HCT116 (cell line): ENCODE data around the gene AHI1. TPM values are rescaled to one million over a fixed set of nuclear protein-coding genes. Genes with fewer than 3 reads are reported as not detected.
A peak's percentile ranks its signal among the peaks of the same experiment; 100 is the strongest.

Experiments used
- ATAC-seq: fragments of 200-7000 bp; cut with Tn5 transposase; 2 replicates; pipeline ENCODE4 v1.9.1; 2020; ENCODE audit warnings: mild to moderate bottlenecking, moderate library complexity
- Bru-seq: library from RNA; stranded (reverse); fragments of 400-500 nt; gene quantifications from one replicate; lab custom pipeline; 2021; lab: Mats Ljungman, UMichigan
- BruChase-seq, 2 experiments: library from RNA; stranded (reverse); fragments of 400-500 nt; gene quantifications; one replicate each; lab custom pipeline; 2021; lab: Mats Ljungman, UMichigan
- BruUV-seq: library from RNA; stranded (reverse); fragments of 400-500 nt; replicated peaks from 2 replicates; lab custom pipeline; 2021; lab: Mats Ljungman, UMichigan
- CTCF ChIA-PET: fragments of 300-600 bp; sonication (Branson Sonifier 250); formaldehyde crosslinking; loops from one replicate; lab custom pipeline; 2021; ENCODE audit warnings: antibody characterized with exemption; lab: Charles Lee
- POLR2A ChIA-PET: fragments of 300-600, 350-600 bp; sonication (Branson Sonifier 250); formaldehyde crosslinking; loops from one replicate; lab custom pipeline; 2021; ENCODE audit warnings: antibody characterized with exemption; lab: Charles Lee
- RAD21 ChIA-PET, 2 experiments: fragments of 300-600 bp; sonication (Branson Sonifier 250); formaldehyde crosslinking; loops; one replicate each; lab custom pipeline; 2023; ENCODE audit warnings: low total read pairs in 2 of 2; ENCODE audit not compliant: uncharacterized antibody in 2 of 2, unreplicated experiment in 2 of 2, low non-redundant PET in 1 of 2; lab: Charles Lee
- DNase-seq: peaks from one replicate; pipeline ENCODE4 v3.0.0-alpha.2; 2010; ENCODE audit warnings: low read depth, low spot score
- H2AFZ ChIP-seq: fragments of 200-600 bp; shearing (Covaris generic), sonication (generic); 2 replicates; pipeline ENCODE4 v1.6.1; 2017; ENCODE audit warnings: low read depth, mixed run types, mixed read lengths, antibody characterized with exemption, low read length; ENCODE audit not compliant: poor library complexity, severe bottlenecking
- H3K27ac ChIP-seq: 2 replicates; pipeline ENCODE4 v1.5.1; 2012; ENCODE audit warnings: low read depth, low read length
- H3K27me3 ChIP-seq: fragments of 200-600 bp; sonication (generic); 2 replicates; pipeline ENCODE4 v1.6.1; 2016; ENCODE audit warnings: mixed run types, low read length, mixed read lengths; ENCODE audit not compliant: insufficient read depth
- H3K36me3 ChIP-seq, 2 experiments: fragments of 200-500 bp in 1 of 2; fragments of 200-600 bp in 1 of 2; sonication (Bioruptor generic) in 1 of 2; sonication (generic) in 1 of 2; 2 replicates each; pipeline versions ENCODE4 v1.5.1 to v1.6.1; 2014 to 2016; ENCODE audit warnings: low read length in 2 of 2, inconsistent platforms in 1 of 2, mixed read lengths in 1 of 2, mixed run types in 1 of 2; ENCODE audit not compliant: insufficient read depth in 2 of 2, control insufficient read depth in 1 of 2
- H3K4me1 ChIP-seq, 2 experiments: fragments of 200-600 bp in 1 of 2; sonication (generic) in 1 of 2; 2 replicates each; pipeline versions ENCODE4 v1.5.1 to v1.6.1; 2012 to 2017; ENCODE audit warnings: low read length in 2 of 2, inconsistent platforms in 1 of 2, mild to moderate bottlenecking in 1 of 2, mixed read lengths in 1 of 2, mixed run types in 1 of 2, moderate library complexity in 1 of 2; ENCODE audit not compliant: insufficient read depth in 2 of 2, control insufficient read depth in 1 of 2
- H3K4me2 ChIP-seq: fragments of 200-600 bp; sonication (generic); 2 replicates; pipeline ENCODE4 v1.6.1; 2017; ENCODE audit warnings: mixed run types, low read length, mixed read lengths
- H3K4me3 ChIP-seq, 2 experiments: fragments of 200-600 bp in 1 of 2; sonication (generic) in 1 of 2; replicated peaks in 1 of 2; 2 replicates each; pipeline ENCODE4 v1.5.1; 2011 to 2016; ENCODE audit warnings: low read length in 2 of 2, control low read depth in 1 of 2, low read depth in 1 of 2, mild to moderate bottlenecking in 1 of 2, mixed read lengths in 1 of 2, mixed run types in 1 of 2
- H3K79me2 ChIP-seq: fragments of 200-600 bp; sonication (generic); 2 replicates; pipeline ENCODE4 v1.6.1; 2017; ENCODE audit warnings: mild to moderate bottlenecking, mixed run types, low read length, moderate library complexity, mixed read lengths; ENCODE audit not compliant: insufficient read depth
- H3K9ac ChIP-seq: fragments of 200-600 bp; sonication (generic); 2 replicates; pipeline ENCODE4 v1.6.1; 2016; ENCODE audit warnings: low read length, mixed read lengths
- H3K9me2 ChIP-seq: fragments of 200-600 bp; sonication (generic), shearing (Covaris generic); 2 replicates; pipeline ENCODE4 v1.6.1; 2017; ENCODE audit warnings: mixed run types, mild to moderate bottlenecking, moderate library complexity; ENCODE audit not compliant: insufficient read depth
- H3K9me3 ChIP-seq, 2 experiments: fragments of 200-500 bp in 1 of 2; fragments of 200-600 bp in 1 of 2; sonication (Bioruptor generic) in 1 of 2; sonication (generic) in 1 of 2; 2 replicates each; pipeline ENCODE4 v1.6.1; 2014 to 2017; ENCODE audit warnings: low read length in 2 of 2, mixed read lengths in 2 of 2, inconsistent platforms in 1 of 2, low read depth in 1 of 2, mild to moderate bottlenecking in 1 of 2, mixed run types in 1 of 2, moderate library complexity in 1 of 2; ENCODE audit not compliant: control insufficient read depth in 1 of 2, insufficient read depth in 1 of 2
- H4K20me1 ChIP-seq: fragments of 200-600 bp; sonication (generic), shearing (Covaris generic); 2 replicates; pipeline ENCODE4 v1.6.1; 2017; ENCODE audit warnings: mixed run types, mild to moderate bottlenecking, moderate library complexity; ENCODE audit not compliant: insufficient read depth
- CBX3 ChIP-seq: IDR thresholded peaks from 2 replicates; pipeline ENCODE4 v1.6.1; 2012; ENCODE audit warnings: low read depth
- CEBPB ChIP-seq: IDR thresholded peaks from 2 replicates; pipeline ENCODE4 v1.6.1; 2012; ENCODE audit warnings: low read depth
- EGR1 ChIP-seq: IDR thresholded peaks from 2 replicates; pipeline ENCODE4 v1.6.1; 2012; ENCODE audit warnings: low read depth
- ELF1 ChIP-seq: IDR thresholded peaks from 2 replicates; pipeline ENCODE4 v1.6.1; 2012; ENCODE audit warnings: low read depth, borderline replicate concordance
- EZH2 ChIP-seq: fragments of 200-600 bp; sonication (generic); IDR thresholded peaks from 2 replicates; pipeline ENCODE4 v1.6.1; 2017; ENCODE audit warnings: antibody characterized with exemption, mixed run types
- EZH2phosphoT487 ChIP-seq: fragments of 200-600 bp; IDR thresholded peaks from 2 replicates; pipeline ENCODE4 v1.6.1; 2018; ENCODE audit warnings: antibody characterized with exemption, borderline replicate concordance
- FOSL1 ChIP-seq: IDR thresholded peaks from 2 replicates; pipeline ENCODE4 v1.6.1; 2012; ENCODE audit warnings: low read depth
- JUND ChIP-seq: IDR thresholded peaks from 2 replicates; pipeline ENCODE4 v1.6.1; 2012
- POLR2A ChIP-seq: IDR thresholded peaks from 2 replicates; pipeline ENCODE4 v1.7.0; 2011; ENCODE audit warnings: borderline replicate concordance; ENCODE audit not compliant: insufficient read depth, insufficient read length; ENCODE audit errors: extremely low read depth
- POLR2AphosphoS5 ChIP-seq: IDR thresholded peaks from 2 replicates; pipeline ENCODE4 v1.6.1; 2011; ENCODE audit warnings: mild to moderate bottlenecking, low read depth, low read length, moderate library complexity
- RAD21 ChIP-seq: IDR thresholded peaks from 2 replicates; pipeline ENCODE4 v1.6.1; 2012; ENCODE audit warnings: low read depth, mild to moderate bottlenecking
- SIN3A ChIP-seq: IDR thresholded peaks from 2 replicates; pipeline ENCODE4 v1.6.1; 2012; ENCODE audit warnings: low read depth
- SP1 ChIP-seq: IDR thresholded peaks from 2 replicates; pipeline ENCODE4 v1.6.1; 2012; ENCODE audit warnings: low read depth
- SRF ChIP-seq: IDR thresholded peaks from 2 replicates; pipeline ENCODE4 v1.6.1; 2012; ENCODE audit warnings: low read depth
- TCF7L2 ChIP-seq: IDR thresholded peaks from 2 replicates; pipeline ENCODE4 v1.7.0; 2011; ENCODE audit warnings: borderline replicate concordance, inconsistent platforms; ENCODE audit not compliant: insufficient read depth, insufficient read length; ENCODE audit errors: extremely low read depth
- YY1 ChIP-seq: IDR thresholded peaks from 2 replicates; pipeline ENCODE4 v1.6.1; 2011; ENCODE audit warnings: low read length, low read depth, moderate library complexity, mild to moderate bottlenecking; ENCODE audit not compliant: insufficient replicate concordance; ENCODE audit errors: extremely low read depth
- ZNF274 ChIP-seq: fragments of 200-500 bp; sonication (Bioruptor generic); IDR thresholded peaks from 2 replicates; pipeline ENCODE4 v1.6.1; 2014; ENCODE audit warnings: mild to moderate bottlenecking, low read depth, low read length, inconsistent platforms
- intact Hi-C: fragments of 100-400 bp; cut with micrococcal nuclease; formaldehyde crosslinking; loops from 2 replicates; pipeline ENCODE4 v1.10.0; 2022
- long read RNA-seq: library from polyadenylated mRNA; unstranded; transcript quantifications from one replicate; pipeline ENCODE4 v2.0.0, GENCODE V29; 2021; ENCODE audit not compliant: unreplicated experiment
- polyA plus RNA-seq: library from polyadenylated mRNA; unstranded; fragments of >200 nt; gene quantifications from 2 replicates; pipeline ENCODE4 v1.2.1, GENCODE V29; 2012; ENCODE audit warnings: missing spikeins
- total RNA-seq: library from RNA; stranded (reverse); gene quantifications from one replicate; pipeline ENCODE4 v1.2.1, GENCODE V29; 2021; ENCODE audit not compliant: unreplicated experiment
- TF ChIP-seq, protein P1 (sequence below): IDR thresholded peaks from 2 replicates; pipeline ENCODE4 v1.6.1; 2011; ENCODE audit warnings: mild to moderate bottlenecking, low read length, moderate library complexity; ENCODE audit not compliant: insufficient replicate concordance; ENCODE audit errors: extremely low read depth
- TF ChIP-seq, protein P2 (sequence below): IDR thresholded peaks from 2 replicates; pipeline ENCODE4 v1.6.1; 2012
- TF ChIP-seq, protein P3 (sequence below): IDR thresholded peaks from 2 replicates; pipeline ENCODE4 v1.6.1; 2012
- TF ChIP-seq, protein P4 (sequence below), 3 experiments: fragments of 200-600 bp in 1 of 3; sonication (generic) in 1 of 3; IDR thresholded peaks in 2 of 3; conservative IDR thresholded peaks in 1 of 3; 2 replicates each; pipeline ENCODE4 v1.5.1; 2012 to 2017; ENCODE audit warnings: low read depth in 2 of 3, low read length in 2 of 3, antibody characterized with exemption in 1 of 3, borderline replicate concordance in 1 of 3, control low read depth in 1 of 3, mild to moderate bottlenecking in 1 of 3, mixed read lengths in 1 of 3, mixed run types in 1 of 3, moderate library complexity in 1 of 3; ENCODE audit not compliant: insufficient read depth in 1 of 3

The AHI1 gene
- total RNA-seq = 29.6 TPM
- 12.6 and 14.4 TPM in 2 replicates for polyA plus RNA-seq
- percentile 75 among the genes with signal in this experiment for Bru-seq, nascent RNA
- percentile 71 among the genes with signal in this experiment for BruChase-seq, experiment 1, labeled RNA remaining after a 6-hour chase
- BruChase-seq, experiment 2, labeled RNA remaining after a 2-hour chase = percentile 71 among the genes with signal in this experiment
- long read RNA-seq, full-length matches to known transcripts = 4 of 28 reads
- long read RNA-seq, partial matches to known transcripts = 20 of 28 reads
- long read RNA-seq, other reads (novel, unspliced or antisense) = 4 of 28 reads

DNA sequence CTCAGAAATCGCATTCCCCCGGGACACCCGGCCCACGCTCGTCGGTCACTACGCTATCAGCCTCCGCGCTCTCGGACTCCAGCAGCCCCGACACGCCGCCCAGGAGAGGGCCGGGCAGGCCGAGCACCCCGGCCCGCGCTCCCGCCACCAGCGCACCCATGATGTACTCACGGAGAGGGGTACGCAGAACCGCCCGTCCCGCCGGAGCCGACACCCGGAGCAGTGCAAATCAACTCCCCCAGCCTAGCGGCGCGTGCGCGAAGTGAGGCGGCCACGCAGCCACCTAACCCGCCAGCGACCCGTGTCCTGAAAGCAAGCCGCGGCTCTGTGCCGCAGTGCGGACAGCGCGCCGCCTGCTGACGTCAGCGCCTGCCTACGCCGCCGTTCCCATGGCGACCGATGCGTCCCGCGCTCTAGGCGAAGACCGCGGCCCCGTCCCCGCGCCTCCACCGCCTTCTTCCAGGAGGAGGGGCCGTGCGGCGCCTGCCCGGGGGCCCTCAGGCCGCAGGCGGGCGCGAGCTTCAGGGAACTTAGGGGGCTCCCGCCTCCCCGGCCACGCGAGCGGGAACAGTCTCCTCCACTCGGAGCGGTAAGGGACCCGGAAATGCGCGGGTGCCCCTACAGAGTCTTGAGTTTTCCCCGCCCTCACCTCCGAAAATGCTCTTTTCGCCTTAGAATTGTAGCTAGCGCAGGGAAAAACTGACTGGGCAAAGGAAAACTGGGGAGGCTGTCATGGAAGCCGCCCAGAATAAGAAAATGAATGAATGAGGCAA lies at the start of gene AHI1:
TSS of gene AHI1 (minus strand) at position 329 of the 773 bp plus-strand sequence. CDS start 5,503 bp downstream, outside the sequence.
- peaks cover 0 to 9% of the 10 kb centered on the region in 2 experiments; a peak in 2 of 4 replicates for H3K36me3 ChIP-seq
- no peaks in the 10 kb centered on the region for H3K9me2 ChIP-seq
- peak within 1 kb of the TSS; percentile 81 for H3K4me2 ChIP-seq
- no peaks in the 10 kb centered on the region for H3K27me3 ChIP-seq
- peak within 1 kb of the TSS; percentile 90 for H3K27ac ChIP-seq
- intact Hi-C loops = loop anchor here (5.0 to 10.0 kb wide), 2 partner anchors 787 to 820 kb away; partner anchors contain the start of gene BCLAF1
- peaks cover 45% of the 10 kb centered on the region for H3K79me2 ChIP-seq
- no peaks in the 10 kb centered on the region for H3K9me3 ChIP-seq
- ATAC-seq (peak; percentile 90), DNase-seq (peak; percentile 85)
- ChIA-PET RAD21 (interaction anchor here in 1 of 2 experiments (0.6 kb wide), 1 partner anchor 353 kb away, joined by 5 read pairs; no protein-coding TSS in a partner anchor), POLR2A (interaction anchor here (0.7 kb wide), 1 partner anchor 1304 kb away, joined by 3 read pairs; no protein-coding TSS in a partner anchor), CTCF (no interaction called here)
- no peaks in the 10 kb centered on the region for H4K20me1 ChIP-seq
- H3K4me1 ChIP-seq = peaks cover 4 to 18% of the 10 kb centered on the region in 2 experiments; a peak in 3 of 4 replicates
- H2AFZ ChIP-seq = peak within 1 kb of the TSS; percentile 88
- H3K4me3 ChIP-seq = peak within 1 kb of the TSS; percentile 78 to 92
- BruUV-seq = no TSS peak
- H3K9ac ChIP-seq = peak within 1 kb of the TSS; percentile 87
- TF ChIP-seq TCF7L2 (peak; percentile 96), FOSL1 (no peak), RAD21 (no peak), EZH2phosphoT487 (no peak), ELF1 (peak; percentile 58), ZNF274 (no peak), EZH2 (no peak), SRF (no peak), YY1 (peak; percentile 56), POLR2AphosphoS5 (peak; percentile 94), CBX3 (no peak), SIN3A (peak; percentile 87; the same call in 1 of the 2 replicates), JUND (no peak), EGR1 (peak; percentile 50; the same call in 1 of the 2 replicates), SP1 (peak; percentile 42), CEBPB (no peak), POLR2A (peak; percentile 59)
- TF ChIP-seq, protein P1, sequence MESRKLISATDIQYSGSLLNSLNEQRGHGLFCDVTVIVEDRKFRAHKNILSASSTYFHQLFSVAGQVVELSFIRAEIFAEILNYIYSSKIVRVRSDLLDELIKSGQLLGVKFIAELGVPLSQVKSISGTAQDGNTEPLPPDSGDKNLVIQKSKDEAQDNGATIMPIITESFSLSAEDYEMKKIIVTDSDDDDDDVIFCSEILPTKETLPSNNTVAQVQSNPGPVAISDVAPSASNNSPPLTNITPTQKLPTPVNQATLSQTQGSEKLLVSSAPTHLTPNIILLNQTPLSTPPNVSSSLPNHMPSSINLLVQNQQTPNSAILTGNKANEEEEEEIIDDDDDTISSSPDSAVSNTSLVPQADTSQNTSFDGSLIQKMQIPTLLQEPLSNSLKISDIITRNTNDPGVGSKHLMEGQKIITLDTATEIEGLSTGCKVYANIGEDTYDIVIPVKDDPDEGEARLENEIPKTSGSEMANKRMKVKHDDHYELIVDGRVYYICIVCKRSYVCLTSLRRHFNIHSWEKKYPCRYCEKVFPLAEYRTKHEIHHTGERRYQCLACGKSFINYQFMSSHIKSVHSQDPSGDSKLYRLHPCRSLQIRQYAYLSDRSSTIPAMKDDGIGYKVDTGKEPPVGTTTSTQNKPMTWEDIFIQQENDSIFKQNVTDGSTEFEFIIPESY = no peak
- TF ChIP-seq, protein P2, sequence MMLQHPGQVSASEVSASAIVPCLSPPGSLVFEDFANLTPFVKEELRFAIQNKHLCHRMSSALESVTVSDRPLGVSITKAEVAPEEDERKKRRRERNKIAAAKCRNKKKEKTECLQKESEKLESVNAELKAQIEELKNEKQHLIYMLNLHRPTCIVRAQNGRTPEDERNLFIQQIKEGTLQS = no peak
- TF ChIP-seq, protein P3, sequence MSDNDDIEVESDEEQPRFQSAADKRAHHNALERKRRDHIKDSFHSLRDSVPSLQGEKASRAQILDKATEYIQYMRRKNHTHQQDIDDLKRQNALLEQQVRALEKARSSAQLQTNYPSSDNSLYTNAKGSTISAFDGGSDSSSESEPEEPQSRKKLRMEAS = peak; percentile 89
- TF ChIP-seq, protein P4, sequence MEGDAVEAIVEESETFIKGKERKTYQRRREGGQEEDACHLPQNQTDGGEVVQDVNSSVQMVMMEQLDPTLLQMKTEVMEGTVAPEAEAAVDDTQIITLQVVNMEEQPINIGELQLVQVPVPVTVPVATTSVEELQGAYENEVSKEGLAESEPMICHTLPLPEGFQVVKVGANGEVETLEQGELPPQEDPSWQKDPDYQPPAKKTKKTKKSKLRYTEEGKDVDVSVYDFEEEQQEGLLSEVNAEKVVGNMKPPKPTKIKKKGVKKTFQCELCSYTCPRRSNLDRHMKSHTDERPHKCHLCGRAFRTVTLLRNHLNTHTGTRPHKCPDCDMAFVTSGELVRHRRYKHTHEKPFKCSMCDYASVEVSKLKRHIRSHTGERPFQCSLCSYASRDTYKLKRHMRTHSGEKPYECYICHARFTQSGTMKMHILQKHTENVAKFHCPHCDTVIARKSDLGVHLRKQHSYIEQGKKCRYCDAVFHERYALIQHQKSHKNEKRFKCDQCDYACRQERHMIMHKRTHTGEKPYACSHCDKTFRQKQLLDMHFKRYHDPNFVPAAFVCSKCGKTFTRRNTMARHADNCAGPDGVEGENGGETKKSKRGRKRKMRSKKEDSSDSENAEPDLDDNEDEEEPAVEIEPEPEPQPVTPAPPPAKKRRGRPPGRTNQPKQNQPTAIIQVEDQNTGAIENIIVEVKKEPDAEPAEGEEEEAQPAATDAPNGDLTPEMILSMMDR (IDR thresholded peaks at IDR 0.05 in 2 of 3, conservative IDR thresholded peaks at IDR 0.05 in 1 of 3; ENCODE audit: borderline replicate concordance in 1 of 3, insufficient read depth in 1 of 3, low read depth in 2 of 3, low read length in 2 of 3) = no peak
